HG03520 (cell line): ENCODE measurements around the gene ARHGEF7.

Experiments used
- ATAC-seq: cut with Tn5 transposase; IDR thresholded peaks from one replicate; pipeline ENCODE4 v1.9.1; 2021; ENCODE audit warnings: mild to moderate bottlenecking, moderate library complexity; ENCODE audit not compliant: unreplicated experiment

ARHGEF7 gene

GRCh38 chr13:111131611-111132010 is 16.5 kb downstream of the ARHGEF7 start:
- ATAC-seq = no peak

GRCh38 chr13:111132948-111133347 is 17.8 kb downstream of the ARHGEF7 start:
- ATAC-seq = no peak

GRCh38 chr13:111139452-111139851 is 24.3 kb downstream of the ARHGEF7 start:
- ATAC-seq = no peak

- no peak for ATAC-seq
These were observed 24.9 kb downstream of the ARHGEF7 start for GRCh38 chr13:111139873-111140561.

GRCh38 chr13:111140562-111141105 is 25.5 kb downstream of the ARHGEF7 start:
- no peak for ATAC-seq

GRCh38 chr13:111142472-111142871 is 27.4 kb downstream of the ARHGEF7 start:
- ATAC-seq = no peak

GRCh38 chr13:111143865-111144540 is 28.9 kb downstream of the ARHGEF7 start:
- no peak for ATAC-seq

GRCh38 chr13:111145071-111145470 is 30.0 kb downstream of the ARHGEF7 start:
- ATAC-seq = no peak

GRCh38 chr13:111145506-111145905 is 30.4 kb downstream of the ARHGEF7 start:
- no peak for ATAC-seq

GRCh38 chr13:111152844-111153243 is 37.7 kb downstream of the ARHGEF7 start:
- no peak for ATAC-seq

GRCh38 chr13:111153279-111153976 is 38.3 kb downstream of the ARHGEF7 start:
- ATAC-seq = peak; percentile 80

GRCh38 chr13:111153977-111154332 is 38.8 kb downstream of the ARHGEF7 start:
- ATAC-seq = peak; percentile 56

GRCh38 chr13:111156421-111156820 is 41.3 kb downstream of the ARHGEF7 start:
- no peak for ATAC-seq

- no peak for ATAC-seq
These were observed 43.2 kb downstream of the ARHGEF7 start for GRCh38 chr13:111158136-111158805.

GRCh38 chr13:111159362-111160320 is 44.5 kb downstream of the ARHGEF7 start:
- ATAC-seq = no peak

- ATAC-seq = no peak
These were observed 45.5 kb downstream of the ARHGEF7 start for GRCh38 chr13:111160648-111161047.

- peak; percentile 36 for ATAC-seq
These were observed 46.8 kb downstream of the ARHGEF7 start for GRCh38 chr13:111161601-111162600.

- peak; percentile 54 for ATAC-seq
These were observed 50.3 kb downstream of the ARHGEF7 start for GRCh38 chr13:111165241-111166010.
